D721Med (cell line): ENCODE data around the gene RRP1.

Source experiments
- DNase-seq: peaks from one replicate; pipeline ENCODE4 v3.0.0; 2011; ENCODE audit warnings: low spot score; ENCODE audit not compliant: insufficient read length
- FAIRE-seq: peaks from 2 replicates; lab custom pipeline; 2011; peaks lifted over from hg19 to GRCh38; lab: Jason Lieb, UNC
- CTCF ChIP-seq: IDR thresholded peaks from 2 replicates; pipeline ENCODE4 v1.5.1; 2012; ENCODE audit warnings: mild to moderate bottlenecking, control low read depth; ENCODE audit not compliant: insufficient read depth; ENCODE audit errors: missing control alignments

The RRP1 gene

GRCh38 chr21:43759651-43760050 lies 29.7 kb upstream of the RRP1 start:
- DNase-seq (no peak), FAIRE-seq (no peak)
- TF ChIP-seq CTCF = no peak

DNA sequence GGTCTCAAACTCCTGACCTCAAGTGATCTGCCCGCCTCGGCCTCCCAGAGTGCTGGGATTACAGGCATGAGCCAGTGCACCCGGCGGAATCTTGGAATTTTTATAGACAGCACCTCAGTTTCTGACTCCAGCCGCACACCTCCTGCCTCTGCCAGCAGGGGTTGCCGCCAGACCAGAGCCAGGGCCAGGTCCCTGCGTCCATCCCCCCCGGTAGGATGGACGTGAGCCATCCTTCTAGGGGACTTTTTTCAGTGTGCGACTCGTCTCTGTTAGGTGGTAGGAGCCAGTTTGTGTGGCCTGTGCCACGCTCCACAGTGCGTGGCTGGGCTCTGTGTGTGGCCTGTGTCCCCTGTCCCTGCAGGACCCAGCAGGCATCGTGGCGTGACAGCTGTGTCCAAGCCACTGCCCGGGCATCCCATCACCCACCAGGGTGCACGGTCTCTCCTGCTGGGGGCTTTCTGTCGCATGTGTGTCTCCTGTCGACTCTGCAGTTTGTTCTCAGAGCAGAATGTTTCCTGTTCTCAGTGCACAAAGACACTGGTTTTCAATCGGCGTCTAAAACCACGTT lies 28.9 kb upstream of the RRP1 start:
- DNase-seq = no peak
- no peak for TF ChIP-seq CTCF
- no peak for FAIRE-seq

GRCh38 chr21:43761886-43762285 lies 27.5 kb upstream of the RRP1 start:
- TF ChIP-seq CTCF = no peak
- DNase-seq (no peak), FAIRE-seq (no peak)

DNA sequence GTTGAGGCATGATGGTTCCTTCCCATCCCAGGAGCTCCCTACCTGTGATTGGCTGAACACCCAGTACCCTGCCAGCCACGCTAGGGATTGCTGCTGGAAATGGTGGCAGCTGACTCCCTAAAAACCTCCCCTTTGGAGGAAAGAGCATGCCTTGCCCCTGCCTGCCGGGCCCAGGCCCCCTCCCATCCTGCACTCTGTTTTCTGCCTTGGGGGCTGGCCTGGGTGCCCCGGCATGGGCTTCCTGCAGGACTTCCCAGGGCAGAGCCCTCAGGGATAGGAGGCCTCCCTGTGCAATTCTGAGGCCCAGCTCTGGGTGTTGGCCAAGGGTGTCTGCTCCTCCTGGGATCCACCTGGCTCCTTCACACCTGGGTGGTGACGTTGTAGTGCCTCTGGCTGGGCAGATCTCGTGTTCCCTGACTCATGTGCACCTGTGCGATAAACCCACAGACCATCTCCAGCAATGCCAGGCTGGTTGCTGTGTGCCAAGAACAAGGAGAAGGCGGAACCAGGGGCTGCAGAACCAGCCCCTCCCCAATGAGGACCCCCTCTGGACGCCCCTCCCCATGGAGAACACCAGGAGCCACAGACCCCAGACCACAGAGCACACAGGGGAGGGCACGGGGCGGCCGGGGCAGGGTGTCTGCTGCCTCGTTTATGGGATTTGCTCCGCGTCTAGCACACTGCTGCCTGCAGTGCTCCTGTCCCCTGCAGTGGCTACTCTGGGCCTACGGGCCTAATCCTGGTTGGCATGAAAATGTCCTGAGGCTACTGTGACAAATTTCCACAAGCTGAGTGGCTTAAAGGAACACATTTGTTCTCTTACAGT lies 26.9 kb upstream of the RRP1 start:
- DNase-seq = no peak
- TF ChIP-seq CTCF = no peak
- no peak for FAIRE-seq

DNA sequence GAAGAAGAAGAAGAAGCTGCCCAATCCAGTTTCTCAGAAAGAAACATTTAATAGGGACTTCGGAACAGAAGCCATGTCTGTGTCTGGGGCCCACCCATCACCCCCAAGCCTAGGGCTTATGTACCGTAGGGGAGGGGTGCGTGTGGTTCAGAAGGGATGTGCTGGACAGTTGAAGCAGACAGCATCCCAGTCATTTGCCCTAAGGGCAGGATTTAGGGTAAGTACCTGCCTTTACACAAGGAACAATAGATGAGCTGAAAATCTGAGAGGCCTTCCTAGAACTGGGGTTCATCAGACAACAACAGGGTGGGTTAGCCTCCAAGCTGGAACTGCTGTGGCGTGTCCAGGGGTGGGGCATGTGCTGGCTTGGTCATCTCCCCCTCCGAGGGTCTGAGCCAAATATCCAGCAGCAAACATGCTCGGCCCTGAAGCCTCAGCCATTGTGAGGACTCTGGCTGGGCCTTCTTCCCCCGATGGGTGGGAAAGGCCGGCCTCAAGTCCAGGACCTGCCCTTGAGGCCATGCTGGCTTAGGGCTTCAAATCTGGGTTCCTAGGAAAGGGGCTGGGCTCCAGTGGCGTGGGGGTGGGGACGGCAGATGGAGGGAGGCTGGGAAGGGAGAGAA lies 25.4 kb upstream of the RRP1 start:
- no peak for TF ChIP-seq CTCF
- no peak for FAIRE-seq
- DNase-seq = no peak

- DNase-seq (no peak), FAIRE-seq (no peak)
- no peak for TF ChIP-seq CTCF
Measured at GRCh38 chr21:43764576-43765495, 24.5 kb upstream of the RRP1 start.
